Liver (tissue), 9 donors: ENCODE data around the gene CD96. TPM values are rescaled to one million over a fixed set of nuclear protein-coding genes. Genes with fewer than 3 reads are reported as not detected.

Experiments used
- DNase-seq: peaks from one replicate; pipeline ENCODE4 v3.0.0-alpha.2; 2017; ENCODE audit warnings: low spot score
- H3K27ac ChIP-seq, 2 donors: one replicate each; pipeline ENCODE4 v1.7.0; 2013; ENCODE audit warnings: inconsistent platforms in 2 of 2, low read length in 2 of 2, control low read depth in 1 of 2, low read depth in 1 of 2, mild to moderate bottlenecking in 1 of 2
- H3K27me3 ChIP-seq, 4 donors: one replicate each; pipeline versions ENCODE4 v1.6.1 to v1.7.0; 2013; ENCODE audit warnings: low read length in 3 of 4, inconsistent platforms in 1 of 4, mild to moderate bottlenecking in 1 of 4, moderate library complexity in 1 of 4; ENCODE audit not compliant: control insufficient read depth in 4 of 4, insufficient read depth in 4 of 4
- H3K36me3 ChIP-seq, 4 donors: one replicate each; pipeline versions ENCODE4 v1.6.1 to v1.7.0; 2013; ENCODE audit warnings: low read length in 3 of 4, mild to moderate bottlenecking in 3 of 4, low read depth in 1 of 4, moderate library complexity in 1 of 4; ENCODE audit not compliant: control insufficient read depth in 4 of 4, insufficient read depth in 3 of 4
- H3K4me1 ChIP-seq, 4 donors: one replicate each; pipeline versions ENCODE4 v1.6.1 to v1.7.0; 2013; ENCODE audit warnings: low read length in 3 of 4, mild to moderate bottlenecking in 3 of 4, moderate library complexity in 1 of 4; ENCODE audit not compliant: control insufficient read depth in 4 of 4, insufficient read depth in 4 of 4
- H3K4me3 ChIP-seq, 3 donors: one replicate each; pipeline versions ENCODE4 v1.6.1 to v1.7.0; 2013; ENCODE audit warnings: low read length in 3 of 3, control low read depth in 1 of 3, low read depth in 1 of 3, mild to moderate bottlenecking in 1 of 3
- H3K9ac ChIP-seq, 2 donors: one replicate each; pipeline ENCODE4 v1.7.0; 2013; ENCODE audit warnings: low read length in 2 of 2, mild to moderate bottlenecking in 2 of 2, moderate library complexity in 2 of 2, control low read depth in 1 of 2, low read depth in 1 of 2
- H3K9me3 ChIP-seq, 4 donors: one replicate each; pipeline versions ENCODE4 v1.6.1 to v1.7.0; 2013; ENCODE audit warnings: low read length in 3 of 4; ENCODE audit not compliant: control insufficient read depth in 4 of 4
- EGR1 ChIP-seq, 2 donors: IDR thresholded peaks; 2 replicates each; pipeline ENCODE4 v1.6.1; 2016 to 2018; ENCODE audit warnings: antibody characterized with exemption in 2 of 2, low read depth in 2 of 2
- FOXA1 ChIP-seq: IDR thresholded peaks from 2 replicates; pipeline ENCODE4 v1.6.1; 2016; ENCODE audit warnings: antibody characterized with exemption
- FOXA2 ChIP-seq: IDR thresholded peaks from 2 replicates; pipeline ENCODE4 v1.6.1; 2016; ENCODE audit warnings: antibody characterized with exemption
- HNF4A ChIP-seq, 2 donors: conservative IDR thresholded peaks; 2 replicates each; pipeline ENCODE4 v1.6.1; 2016; ENCODE audit warnings: antibody characterized with exemption in 2 of 2, mild to moderate bottlenecking in 2 of 2
- JUND ChIP-seq, 2 donors: IDR thresholded peaks; 2 replicates each; pipeline ENCODE4 v1.6.1; 2016; ENCODE audit warnings: antibody characterized with exemption in 2 of 2
- NR2F2 ChIP-seq: IDR thresholded peaks from 2 replicates; pipeline ENCODE4 v1.6.1; 2016; ENCODE audit warnings: antibody characterized with exemption
- RAD21 ChIP-seq, 2 donors: IDR thresholded peaks; 2 replicates each; pipeline ENCODE4 v1.6.1; 2016; ENCODE audit warnings: antibody characterized with exemption in 2 of 2, mild to moderate bottlenecking in 2 of 2
- RXRA ChIP-seq, 2 donors: IDR thresholded peaks; 2 replicates each; pipeline ENCODE4 v1.6.1; 2017 to 2018; ENCODE audit warnings: antibody characterized with exemption in 2 of 2, mild to moderate bottlenecking in 1 of 2
- TAF1 ChIP-seq: conservative IDR thresholded peaks from 2 replicates; pipeline ENCODE4 v1.6.1; 2016; ENCODE audit warnings: antibody characterized with exemption, mild to moderate bottlenecking
- YY1 ChIP-seq: IDR thresholded peaks from 2 replicates; pipeline ENCODE4 v1.6.1; 2016; ENCODE audit warnings: antibody characterized with exemption, mild to moderate bottlenecking
- ZBTB33 ChIP-seq: IDR thresholded peaks from 2 replicates; pipeline ENCODE4 v1.6.1; 2016; ENCODE audit warnings: antibody characterized with exemption
- WGBS: extraction: QIAGEN DNeasy Blood & Tissue Kit; methylation state at CpG from one replicate; pipeline ENCODE4 v1.1.7; 2013; 5-methylcytosine and 5-hydroxymethylcytosine counted together
- polyA plus RNA-seq, 2 donors: library from polyadenylated mRNA; stranded (reverse) in 1 of 2; unstranded in 1 of 2; fragments of 200-250 nt in 1 of 2; fragments of >200 nt in 1 of 2; fragmentation: Nextera tagmentation in 1 of 2; extraction: Ambion mirVana in 1 of 2; gene quantifications; one replicate each; pipeline versions ENCODE4 v1.2.1 to v1.2.3, GENCODE V29; 2013 to 2015
- total RNA-seq, 2 donors: library from RNA; depleted of rRNA; stranded (reverse); fragments of >200 nt; gene quantifications; one replicate each; pipeline ENCODE4 v1.2.3, GENCODE V29; 2014
- TF ChIP-seq, protein P1 (sequence below): IDR thresholded peaks from 2 replicates; pipeline ENCODE4 v1.6.1; 2016; ENCODE audit warnings: antibody characterized with exemption, mild to moderate bottlenecking
- donor health status: healthy.
- donor health status: healthy.
- donor health status: healthy.
- donor health status: healthy.
- donor health status: healthy.

Gene CD96
- total and polyA plus RNA-seq, 4 donors, result 0.46 to 2.7 (median 0.92) TPM

- 94% methylated on average over 1 of the region's 1 CpG for WGBS
- no peak for TF ChIP-seq TAF1
- TF ChIP-seq FOXA1, result no peak
- TF ChIP-seq EGR1 (IDR thresholded peaks at IDR 0.05; ENCODE audit: low read depth in 2 of 2), result no peak
- DNase-seq, result no peak
- H3K4me1 ChIP-seq, result no peaks in the 10 kb centered on the region
- H3K27ac ChIP-seq, result no peak overlapping the region
- H3K36me3 ChIP-seq, result no peaks in the 10 kb centered on the region
- H3K4me3 ChIP-seq, result no peak overlapping the region
- no peaks in the 10 kb centered on the region for H3K27me3 ChIP-seq
- no peak overlapping the region for H3K9ac ChIP-seq
- H3K9me3 ChIP-seq, result no peaks in the 10 kb centered on the region
Measured at GRCh38 chr3:111590143-111590491, 48.1 kb downstream of the CD96 start.

DNA sequence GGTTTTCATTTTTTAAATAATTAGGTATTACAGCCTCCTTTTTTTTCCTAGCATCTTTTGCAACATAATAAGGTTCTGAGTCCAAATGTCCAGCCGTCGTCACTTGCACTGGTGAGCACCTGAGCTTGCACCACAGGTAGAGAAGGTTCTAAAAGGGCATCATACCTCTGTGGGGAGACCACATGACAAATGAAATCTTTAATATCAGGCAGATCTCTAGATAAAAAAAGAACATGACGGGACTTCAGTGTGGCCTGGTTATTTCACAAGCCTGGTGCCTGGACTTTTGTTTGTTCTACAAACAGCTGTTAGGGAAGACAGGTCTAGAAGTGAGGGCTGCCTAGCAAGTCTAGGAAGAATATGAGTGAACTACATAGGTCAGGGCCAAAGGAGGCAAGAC is 49.6 kb downstream of the CD96 start:
- no peak for TF ChIP-seq RXRA (IDR thresholded peaks at IDR 0.05)
- no peak for TF ChIP-seq NR2F2
- TF ChIP-seq, protein P1, sequence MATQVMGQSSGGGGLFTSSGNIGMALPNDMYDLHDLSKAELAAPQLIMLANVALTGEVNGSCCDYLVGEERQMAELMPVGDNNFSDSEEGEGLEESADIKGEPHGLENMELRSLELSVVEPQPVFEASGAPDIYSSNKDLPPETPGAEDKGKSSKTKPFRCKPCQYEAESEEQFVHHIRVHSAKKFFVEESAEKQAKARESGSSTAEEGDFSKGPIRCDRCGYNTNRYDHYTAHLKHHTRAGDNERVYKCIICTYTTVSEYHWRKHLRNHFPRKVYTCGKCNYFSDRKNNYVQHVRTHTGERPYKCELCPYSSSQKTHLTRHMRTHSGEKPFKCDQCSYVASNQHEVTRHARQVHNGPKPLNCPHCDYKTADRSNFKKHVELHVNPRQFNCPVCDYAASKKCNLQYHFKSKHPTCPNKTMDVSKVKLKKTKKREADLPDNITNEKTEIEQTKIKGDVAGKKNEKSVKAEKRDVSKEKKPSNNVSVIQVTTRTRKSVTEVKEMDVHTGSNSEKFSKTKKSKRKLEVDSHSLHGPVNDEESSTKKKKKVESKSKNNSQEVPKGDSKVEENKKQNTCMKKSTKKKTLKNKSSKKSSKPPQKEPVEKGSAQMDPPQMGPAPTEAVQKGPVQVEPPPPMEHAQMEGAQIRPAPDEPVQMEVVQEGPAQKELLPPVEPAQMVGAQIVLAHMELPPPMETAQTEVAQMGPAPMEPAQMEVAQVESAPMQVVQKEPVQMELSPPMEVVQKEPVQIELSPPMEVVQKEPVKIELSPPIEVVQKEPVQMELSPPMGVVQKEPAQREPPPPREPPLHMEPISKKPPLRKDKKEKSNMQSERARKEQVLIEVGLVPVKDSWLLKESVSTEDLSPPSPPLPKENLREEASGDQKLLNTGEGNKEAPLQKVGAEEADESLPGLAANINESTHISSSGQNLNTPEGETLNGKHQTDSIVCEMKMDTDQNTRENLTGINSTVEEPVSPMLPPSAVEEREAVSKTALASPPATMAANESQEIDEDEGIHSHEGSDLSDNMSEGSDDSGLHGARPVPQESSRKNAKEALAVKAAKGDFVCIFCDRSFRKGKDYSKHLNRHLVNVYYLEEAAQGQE, result no peak
- no peak for TF ChIP-seq TAF1
- TF ChIP-seq YY1, result no peak
- WGBS, result 53% methylated on average over 3 of the region's 3 CpGs
- no peak overlapping the region for H3K27ac ChIP-seq

DNA sequence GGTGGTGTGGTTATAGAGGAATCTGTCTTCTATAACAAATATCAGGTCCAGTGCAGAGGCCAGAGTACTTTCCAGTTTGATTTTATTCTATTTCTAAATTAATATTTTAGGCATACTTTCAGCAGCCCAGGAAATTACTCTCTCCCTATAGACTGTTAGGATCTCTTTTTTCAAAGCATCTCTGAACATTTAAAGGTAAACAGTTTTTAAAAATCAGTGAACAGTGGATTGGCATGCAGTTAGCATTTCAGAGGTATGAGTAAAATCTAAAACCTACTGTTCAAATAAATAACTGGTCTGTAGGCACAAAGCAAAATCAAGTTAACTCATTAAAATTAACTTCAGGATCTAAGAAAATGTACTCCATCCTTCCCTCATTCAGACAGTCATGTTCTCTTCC is 50.1 kb downstream of the CD96 start:
- H3K4me3 ChIP-seq, result no peak overlapping the region
- H3K9ac ChIP-seq, result no peak overlapping the region
- no peak overlapping the region for H3K27ac ChIP-seq
- no peaks in the 10 kb centered on the region for H3K4me1 ChIP-seq
- TF ChIP-seq NR2F2 (no peak), YY1 (no peak), FOXA1 (no peak), JUND (IDR thresholded peaks at IDR 0.05) (no peak), ZBTB33 (no peak), FOXA2 (no peak), EGR1 (IDR thresholded peaks at IDR 0.05; ENCODE audit: low read depth in 2 of 2) (no peak), HNF4A (conservative IDR thresholded peaks at IDR 0.05) (no peak), RAD21 (IDR thresholded peaks at IDR 0.05) (no peak)
- no peaks in the 10 kb centered on the region for H3K9me3 ChIP-seq
- no peaks in the 10 kb centered on the region for H3K27me3 ChIP-seq
- no peak for DNase-seq
- no peaks in the 10 kb centered on the region for H3K36me3 ChIP-seq

More for the DNA sequence above, 49.6 kb downstream of the CD96 start:
- Histone ChIP-seq H3K4me1 (no peaks in the 10 kb centered on the region), H3K36me3 (no peaks in the 10 kb centered on the region), H3K9ac (no peak overlapping the region), H3K9me3 (no peaks in the 10 kb centered on the region), H3K27me3 (no peaks in the 10 kb centered on the region), H3K4me3 (no peak overlapping the region)
- no peak for DNase-seq
